NCI-H446 (cell line): ENCODE data around the gene COMMD7.

Source experiments
- DNase-seq, 2 experiments: peaks; one replicate each; lab custom pipeline; 2025; lab: John Stamatoyannopoulos, UW

The COMMD7 gene

DNA sequence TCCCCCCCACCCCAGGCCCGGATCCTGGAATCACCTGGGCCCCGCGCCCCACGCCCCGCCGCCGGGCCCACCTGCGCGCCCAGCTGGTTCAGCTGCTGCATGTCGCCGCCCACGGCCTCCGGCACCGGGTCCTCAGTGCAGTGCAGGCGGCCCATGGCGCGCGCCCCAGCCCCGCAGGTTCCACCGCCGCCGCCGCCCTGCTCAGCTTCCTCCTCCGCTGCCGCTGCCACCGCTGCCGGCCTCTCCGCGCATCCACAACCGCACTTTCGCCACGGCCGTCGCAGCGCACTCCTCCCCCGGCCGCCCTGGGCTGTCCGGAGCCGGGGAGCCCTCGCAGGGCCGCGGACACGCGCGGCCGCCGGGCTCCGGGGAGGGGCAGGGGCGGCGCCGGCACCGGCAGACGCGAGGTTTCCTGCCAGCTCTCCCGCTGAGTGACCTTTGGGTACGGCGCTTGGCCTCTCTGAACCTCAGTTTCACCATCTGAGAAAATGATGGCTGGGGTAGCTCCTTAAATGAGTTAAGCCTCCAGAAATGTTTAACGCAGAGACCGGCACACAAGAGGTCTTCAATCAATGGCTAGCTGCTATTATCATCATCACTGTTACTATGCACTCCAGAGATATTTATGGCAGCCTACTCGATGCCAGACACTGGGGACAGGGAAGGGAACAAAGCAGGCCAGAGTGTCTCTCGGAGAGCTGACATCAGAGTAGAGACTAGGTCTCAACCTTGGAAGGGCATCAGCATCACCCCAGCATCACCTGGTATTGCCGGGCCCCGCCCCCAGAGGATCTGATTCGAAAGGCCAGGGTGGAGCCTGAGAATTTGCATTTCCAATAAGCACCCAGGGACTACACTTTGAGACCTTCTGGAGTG is at the start of gene COMMD7:
Gene COMMD7 (minus strand): TSS at position 231 of the 876 bp plus-strand sequence. CDS start 76 bp downstream, at position 155.
- peak in 1 of 2 experiments; percentile 24 for DNase-seq

DNA sequence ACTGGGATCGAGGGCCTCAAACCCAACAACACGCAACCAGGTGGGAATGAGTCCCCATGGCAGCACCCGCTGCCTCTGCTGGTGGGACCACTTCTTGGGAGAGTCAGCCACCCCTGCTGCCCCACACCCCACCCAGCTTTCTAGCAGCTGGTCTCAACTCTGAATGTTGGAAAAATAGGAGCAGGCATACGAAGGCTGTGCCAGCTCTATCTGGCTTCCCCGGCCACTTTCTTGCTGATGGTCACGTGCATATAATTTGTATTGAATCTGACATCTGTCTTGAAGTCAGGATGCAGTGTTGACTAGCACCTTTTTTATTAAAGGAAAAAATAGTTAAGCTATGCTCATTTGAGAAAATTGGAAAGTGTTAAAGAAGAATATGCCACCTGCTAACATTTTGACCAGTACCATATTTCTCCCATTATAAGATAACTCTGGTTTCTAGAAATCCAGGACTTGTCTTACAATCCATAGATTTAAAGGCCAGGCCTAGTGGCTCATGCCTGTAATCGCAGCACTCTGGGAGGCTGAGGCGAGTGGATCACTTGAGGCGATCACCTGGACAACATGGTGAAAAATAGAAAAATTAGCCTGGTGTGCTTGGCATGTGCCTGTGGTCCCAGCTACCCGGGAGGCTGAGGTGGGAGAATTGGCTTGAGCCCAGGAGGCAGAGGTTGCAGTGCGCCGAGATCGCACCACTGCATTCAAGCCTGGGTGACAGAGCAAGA is 49.6 kb upstream of the COMMD7 start:
- DNase-seq, result peak in 1 of 2 experiments; percentile 31

DNA sequence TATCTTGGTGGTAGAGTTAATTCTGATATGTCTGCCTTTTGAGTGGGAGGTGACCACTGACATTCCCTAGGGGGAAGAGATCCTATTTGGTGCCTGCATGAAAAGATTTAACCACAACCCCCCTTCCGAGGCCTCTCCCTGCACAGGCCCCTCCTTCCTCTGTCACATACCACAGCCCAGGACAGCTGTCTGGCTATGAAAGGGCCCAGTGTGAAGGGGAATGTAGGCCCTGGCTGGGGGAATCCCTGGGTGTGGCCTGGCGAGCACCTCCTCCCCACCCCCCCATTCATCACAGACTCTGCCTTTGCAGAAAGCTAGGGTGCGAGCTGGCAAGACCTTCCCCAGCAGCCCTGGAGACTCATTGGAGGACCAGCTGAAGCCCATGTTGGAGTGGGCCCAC is 49.0 kb upstream of the COMMD7 start:
- DNase-seq, result no peak

DNA sequence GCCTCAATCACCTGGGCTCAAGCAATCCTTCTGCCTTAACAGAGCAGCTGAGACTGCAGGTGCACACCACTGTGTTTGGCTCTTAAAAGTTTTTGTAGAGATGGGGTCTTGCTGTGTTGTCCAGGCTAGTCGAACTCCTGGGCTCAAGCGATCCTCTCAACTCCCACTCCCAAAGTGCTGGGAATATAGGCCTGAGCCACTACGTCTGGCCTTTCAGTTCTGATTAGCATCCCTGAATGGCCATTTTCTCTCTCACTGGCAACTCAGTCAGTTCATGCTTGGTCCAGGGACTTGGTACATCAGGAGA is 47.4 kb upstream of the COMMD7 start:
- DNase-seq, result no peak

DNA sequence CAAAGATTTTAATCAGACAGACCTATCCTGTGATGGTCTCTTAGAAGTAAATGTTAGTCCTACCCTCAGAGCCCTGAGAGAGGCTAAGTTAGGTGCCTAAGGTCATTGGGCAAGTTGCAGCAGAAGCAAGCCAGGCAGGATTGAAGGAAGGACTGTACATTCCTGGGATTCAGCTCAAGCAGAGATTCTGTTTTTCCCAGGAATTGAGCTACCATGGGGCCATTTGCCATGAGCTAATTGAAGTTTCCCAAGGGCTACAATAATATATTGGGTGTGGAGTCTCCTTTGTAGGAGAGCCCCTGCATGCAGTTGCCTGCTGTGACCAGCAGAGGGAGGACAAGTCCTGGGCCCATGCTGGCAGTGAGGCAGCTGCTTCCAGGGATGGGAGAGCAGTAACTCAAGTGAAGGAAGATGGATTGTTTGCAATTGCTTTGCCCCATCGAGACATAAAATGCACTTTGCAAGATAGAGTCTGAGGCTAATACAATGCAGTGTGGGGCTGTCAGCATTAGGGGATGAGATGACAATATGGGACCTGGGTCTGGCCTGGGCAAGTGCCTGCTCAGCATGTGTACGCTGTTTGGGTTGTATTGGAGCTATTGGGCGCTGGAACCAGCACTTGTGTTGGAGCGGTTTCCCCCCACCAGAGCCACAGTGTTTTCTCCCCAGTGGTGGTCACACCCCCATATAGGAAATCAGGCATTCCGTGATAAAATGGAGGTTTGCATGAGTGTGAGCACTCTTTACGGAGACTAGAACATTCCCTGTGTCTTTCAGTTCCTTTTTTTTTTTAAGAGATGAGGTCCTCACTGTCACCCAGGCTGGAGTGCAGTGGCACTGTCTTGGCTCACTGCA is 46.9 kb upstream of the COMMD7 start:
- DNase-seq, result peak; percentile 23 to 82

DNA sequence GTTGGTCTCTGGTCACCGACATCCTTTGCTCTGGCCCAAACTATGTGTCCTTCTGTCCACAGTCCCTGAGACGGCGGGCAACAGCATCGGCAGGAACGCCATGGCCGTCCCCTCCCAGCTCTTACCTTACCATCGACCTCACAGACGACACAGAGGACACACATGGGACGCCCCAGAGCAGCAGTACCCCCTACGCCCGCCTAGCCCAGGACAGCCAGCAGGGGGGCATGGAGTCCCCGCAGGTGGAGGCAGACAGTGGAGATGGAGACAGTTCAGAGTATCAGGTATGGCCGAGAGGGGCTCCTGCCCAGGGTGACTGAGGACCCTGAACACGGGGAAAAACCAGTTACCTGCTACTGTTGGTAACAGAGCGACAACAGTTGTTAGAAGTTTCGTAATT is 43.9 kb upstream of the COMMD7 start:
- DNase-seq, result no peak

DNA sequence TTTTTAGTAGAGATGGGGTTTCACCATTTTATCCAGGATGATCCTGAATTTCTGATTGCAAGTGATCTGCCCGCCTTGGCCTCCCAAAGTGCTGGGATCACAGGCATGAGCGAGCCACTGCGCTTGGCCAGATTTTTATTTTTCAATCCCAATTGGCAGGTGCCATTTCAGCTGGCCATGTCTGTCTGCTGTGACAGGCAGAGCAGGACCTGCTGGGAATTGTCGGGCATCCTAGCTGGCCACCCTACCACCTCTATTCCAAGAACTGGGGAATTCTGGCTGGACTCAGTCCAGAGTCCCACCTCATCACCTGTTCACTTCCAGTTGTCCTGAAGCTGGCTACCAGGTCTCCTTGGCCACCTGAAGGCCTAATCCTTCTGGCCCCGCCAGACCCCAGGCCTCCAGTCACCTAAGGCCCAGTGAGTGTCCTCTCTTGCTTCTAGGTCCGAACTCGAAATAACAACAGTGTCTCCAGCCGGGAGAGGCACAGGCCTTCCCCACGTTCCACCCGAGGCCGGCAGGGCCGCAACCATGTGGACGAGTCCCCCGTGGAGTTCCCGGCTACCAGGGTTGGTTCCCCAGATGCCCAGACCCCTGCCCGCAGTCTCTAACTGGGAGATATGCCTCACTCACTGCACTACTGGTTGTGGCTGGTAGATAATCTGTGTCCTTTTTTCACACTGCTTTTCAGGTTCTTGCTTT is 42.9 kb upstream of the COMMD7 start:
- DNase-seq, result no peak

DNA sequence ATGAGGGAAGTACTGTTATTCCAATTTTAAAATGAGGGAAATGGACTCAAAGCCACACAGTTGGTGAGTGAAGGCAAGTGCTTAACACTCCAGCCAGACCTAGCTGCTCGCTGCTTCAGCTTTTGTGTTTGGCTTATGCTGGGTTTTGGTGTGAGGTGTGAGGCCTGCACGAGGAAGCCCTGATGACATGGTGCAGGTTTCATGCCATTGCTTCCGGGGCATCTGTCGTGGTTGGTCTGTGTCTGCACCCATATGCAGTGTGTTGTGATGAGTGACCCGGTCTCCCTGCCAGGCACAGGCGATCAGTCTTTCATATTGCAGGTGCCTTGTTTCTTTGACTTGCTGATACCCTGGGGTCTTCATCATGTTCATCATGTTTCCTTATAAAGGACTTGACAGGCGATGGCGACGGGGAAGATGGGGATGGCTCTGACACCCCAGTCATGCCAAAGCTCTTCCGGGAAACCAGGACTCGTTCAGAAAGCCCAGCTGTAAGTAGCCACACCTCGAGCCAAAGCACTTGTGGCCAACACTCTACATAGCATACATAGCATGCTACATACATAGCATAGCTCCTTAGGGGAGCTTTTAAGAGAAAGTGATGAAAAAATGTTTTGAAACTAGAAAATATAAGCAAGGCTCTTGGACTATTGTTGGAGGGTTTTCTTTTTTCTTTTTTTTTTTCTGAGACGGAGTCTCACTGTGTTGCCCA is 41.3 kb upstream of the COMMD7 start:
- no peak for DNase-seq

DNA sequence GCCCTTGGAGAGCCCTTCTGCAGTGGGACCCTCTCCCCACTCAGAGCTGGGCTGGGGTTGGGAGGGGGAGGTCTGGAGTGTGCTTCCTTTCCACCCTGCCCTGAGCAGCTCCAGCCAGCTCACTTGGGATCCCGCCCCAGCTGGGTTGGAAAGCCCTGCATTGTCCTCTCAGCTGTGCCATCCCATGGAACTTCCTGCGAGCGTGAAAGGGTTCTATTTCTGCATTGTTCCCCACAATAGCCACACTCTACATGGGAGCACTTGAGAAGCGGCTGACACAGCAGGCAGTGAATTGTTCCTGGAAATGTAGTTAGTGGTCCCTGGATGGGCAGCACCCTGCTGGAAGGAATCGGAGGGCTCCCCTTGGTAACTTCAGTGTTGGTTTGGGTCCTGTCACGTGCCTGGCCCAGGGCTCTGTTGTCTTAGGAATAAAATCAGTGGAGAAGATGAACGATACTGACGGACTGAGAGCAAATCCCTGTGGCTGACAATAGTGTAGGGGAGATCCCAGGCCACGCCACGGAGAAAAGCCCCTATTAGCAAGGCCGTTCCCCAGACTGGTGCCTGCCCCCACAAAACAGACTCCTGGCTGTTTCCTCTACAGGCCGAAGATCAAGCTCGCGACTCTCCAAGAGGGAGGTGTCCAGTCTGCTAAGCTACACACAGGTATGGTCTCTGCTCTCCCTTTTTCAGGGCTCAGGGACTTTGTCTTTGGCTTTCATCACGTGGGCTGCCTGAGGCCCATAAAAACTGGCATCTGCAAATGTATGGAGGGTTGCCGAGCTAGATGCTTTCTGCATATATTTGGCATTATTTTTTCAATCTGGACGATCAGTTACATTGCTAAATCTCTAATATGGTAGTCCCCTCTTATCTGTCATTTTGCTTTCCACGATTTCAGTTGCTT is 37.7 kb upstream of the COMMD7 start:
- no peak for DNase-seq

DNA sequence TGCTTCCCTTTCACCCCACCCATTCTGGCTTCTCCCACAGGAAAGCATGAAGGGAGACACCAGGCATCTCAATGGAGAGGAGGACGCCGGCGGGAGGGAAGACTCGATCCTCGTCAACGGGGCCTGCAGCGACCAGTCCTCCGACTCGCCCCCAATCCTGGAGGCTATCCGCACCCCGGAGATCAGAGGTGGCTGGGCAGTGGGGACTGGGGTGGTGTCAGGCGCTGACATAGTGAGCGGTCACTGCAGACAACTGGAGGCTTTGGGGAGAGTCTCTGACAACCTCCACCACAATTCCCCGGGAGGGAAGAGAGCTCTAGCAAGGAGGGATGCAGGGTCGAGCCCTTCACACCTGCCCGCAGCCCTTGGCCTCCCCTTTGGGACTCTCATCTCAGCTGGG is 37.0 kb upstream of the COMMD7 start:
- no peak for DNase-seq

DNA sequence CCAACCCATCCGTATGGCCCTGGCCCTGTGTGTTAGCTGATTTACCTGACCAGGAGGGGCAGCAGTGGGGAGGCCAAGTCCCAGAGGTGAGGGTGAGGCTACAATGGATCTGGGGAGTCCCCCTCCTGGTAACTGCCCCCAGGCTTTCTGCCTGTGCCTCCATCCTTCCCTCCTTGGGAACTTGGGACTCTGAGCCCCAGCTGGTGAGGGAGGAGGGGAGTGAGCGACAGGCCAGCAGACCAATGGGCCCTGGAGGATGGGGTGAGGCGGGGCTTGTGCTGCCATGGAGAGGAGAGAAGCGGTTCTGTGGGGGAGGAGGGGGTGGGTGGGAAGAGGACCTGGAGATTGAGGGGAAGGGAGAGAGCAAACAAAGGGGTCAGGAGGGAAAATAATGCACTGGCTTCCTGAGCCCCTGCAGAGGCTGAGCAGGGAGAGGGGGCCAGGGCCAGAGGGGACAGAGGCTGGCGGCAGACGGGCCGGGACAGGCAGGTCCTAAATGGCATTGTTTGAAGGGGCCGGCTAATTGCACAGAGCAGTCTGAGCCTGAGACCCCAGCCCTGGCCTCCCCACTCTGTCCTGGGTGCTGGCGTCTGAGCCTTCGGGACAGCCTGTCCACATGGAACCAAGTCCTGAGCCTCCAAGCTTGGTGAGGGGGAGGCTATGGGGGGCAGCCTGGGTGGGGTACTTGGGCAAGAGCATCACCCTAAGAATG is 36.4 kb upstream of the COMMD7 start:
- peak in 1 of 2 experiments; percentile 38 for DNase-seq

DNA sequence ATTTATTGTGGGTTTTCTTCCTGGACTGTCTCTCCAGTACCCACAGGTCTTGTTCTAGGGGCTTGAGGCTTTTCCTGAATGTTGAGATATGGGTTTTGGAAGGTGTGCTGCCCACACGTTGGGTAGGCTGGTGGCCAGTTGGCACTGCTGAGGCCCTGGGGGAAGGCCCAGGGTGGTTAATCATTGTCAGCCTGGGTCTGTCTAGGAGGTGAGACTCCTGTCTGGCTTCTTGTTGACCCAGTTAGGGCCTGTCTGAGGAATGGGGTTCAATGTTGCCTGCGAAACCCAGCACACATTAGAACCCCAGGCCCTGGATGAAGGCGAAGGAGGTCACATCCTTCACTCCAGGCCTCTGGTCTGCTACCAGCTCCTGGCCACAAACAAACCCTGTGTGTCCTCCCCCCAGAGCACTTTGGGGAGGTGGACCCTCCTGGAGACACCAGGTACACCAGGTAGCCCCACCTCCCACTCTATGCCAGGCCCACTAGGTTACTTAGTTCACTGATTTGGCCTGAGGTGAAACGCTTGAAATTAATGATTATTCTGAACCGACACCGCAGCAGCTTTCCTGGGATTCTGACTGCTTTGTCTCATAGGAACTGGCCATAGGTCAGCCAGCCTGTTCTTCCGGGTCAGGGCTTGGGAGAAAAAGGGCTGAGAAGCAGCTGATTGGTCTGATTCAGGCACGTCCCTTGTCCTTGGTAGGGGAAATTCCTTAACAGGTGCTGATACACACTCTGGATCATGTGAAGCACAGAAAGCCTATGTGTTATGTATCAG is 34.1 kb upstream of the COMMD7 start:
- no peak for DNase-seq

DNA sequence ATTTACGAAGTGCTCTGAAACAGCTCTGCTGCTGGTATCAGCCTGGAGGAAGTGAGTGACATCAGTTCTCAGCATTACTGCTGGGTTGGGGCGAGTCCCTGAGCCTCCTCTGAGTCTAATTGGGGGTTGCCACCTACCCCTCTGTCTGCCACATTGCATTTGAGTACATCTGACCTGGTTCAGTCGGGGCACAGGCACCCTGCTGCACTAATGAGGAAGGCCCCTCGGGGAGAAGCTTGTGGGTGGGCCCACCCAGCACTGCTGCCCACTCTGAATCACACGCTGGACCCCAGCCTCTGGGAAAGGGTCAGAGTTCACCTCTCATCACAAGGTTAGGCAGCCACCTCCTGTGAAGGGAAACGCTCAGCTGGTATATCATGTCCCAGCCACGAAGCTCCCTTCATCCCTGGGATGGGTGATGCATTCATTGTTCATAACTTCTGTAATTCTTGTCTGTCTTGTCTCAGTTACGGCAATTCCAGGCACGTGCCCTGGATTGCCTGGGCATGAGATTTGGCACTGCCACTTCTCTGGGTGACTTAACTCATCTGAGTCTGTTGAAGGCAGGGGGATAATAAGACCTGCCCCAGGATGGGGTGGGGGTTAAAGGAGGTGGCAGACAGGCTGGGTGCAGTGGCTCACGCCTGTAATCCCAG is 32.2 kb upstream of the COMMD7 start:
- DNase-seq, result no peak

DNA sequence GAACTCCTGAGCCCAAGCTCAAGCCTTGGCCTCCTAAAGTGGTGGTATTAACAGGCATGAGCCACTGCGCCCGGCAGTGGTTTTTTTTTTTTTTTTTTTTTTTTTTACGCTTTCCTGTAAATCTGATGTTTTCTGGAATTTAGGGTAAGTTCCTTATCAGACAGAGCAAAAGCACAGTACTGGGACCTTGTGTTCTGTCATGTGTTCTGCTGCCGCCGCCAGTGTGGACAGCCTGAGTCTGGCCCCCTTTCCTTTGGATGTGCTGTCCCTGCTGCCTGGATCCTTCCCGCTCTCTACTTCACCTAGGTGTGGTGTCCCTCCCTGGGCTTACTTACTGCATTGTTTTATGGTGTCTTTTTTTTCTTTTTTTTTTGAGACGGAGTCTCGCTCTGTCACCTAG is 30.6 kb upstream of the COMMD7 start:
- no peak for DNase-seq

DNA sequence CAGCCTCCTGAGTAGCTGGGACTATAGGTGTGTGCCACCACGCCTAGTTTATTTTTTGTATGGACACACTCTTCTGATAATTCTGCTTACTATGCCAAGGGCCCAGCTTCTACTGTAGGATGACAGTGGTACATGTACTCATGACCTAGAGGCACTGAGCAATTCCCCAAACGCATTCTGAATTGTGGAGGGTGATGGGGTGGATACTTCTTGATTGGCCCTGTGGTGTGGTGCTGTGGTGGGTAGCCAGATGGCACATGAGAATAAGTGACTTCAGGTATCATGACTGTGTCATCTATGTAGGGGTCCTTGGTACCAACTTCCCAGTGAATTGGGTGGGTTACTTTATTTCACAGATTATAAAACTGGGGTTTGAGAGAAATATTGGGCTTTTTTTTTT is 30.0 kb upstream of the COMMD7 start:
- DNase-seq, result no peak

DNA sequence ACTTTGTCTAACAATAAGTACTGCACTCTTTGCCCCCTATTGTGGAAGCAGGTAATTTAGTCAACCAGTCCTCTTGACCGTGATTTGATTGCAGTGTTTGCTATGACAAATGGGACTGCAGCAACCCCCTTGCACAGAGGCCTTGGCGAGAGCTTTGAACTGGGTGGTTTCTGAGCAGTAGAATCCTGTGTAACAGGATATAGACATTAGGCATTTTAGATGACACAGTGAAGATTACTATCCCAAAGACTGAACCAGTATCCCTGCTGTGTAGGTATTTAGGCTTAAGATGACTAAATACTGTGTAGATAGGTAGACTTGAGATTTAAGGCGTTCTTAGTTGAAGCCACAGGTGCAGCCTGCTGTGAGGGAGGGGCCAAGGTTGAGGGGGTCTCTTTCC is 28.8 kb upstream of the COMMD7 start:
- DNase-seq, result no peak

DNA sequence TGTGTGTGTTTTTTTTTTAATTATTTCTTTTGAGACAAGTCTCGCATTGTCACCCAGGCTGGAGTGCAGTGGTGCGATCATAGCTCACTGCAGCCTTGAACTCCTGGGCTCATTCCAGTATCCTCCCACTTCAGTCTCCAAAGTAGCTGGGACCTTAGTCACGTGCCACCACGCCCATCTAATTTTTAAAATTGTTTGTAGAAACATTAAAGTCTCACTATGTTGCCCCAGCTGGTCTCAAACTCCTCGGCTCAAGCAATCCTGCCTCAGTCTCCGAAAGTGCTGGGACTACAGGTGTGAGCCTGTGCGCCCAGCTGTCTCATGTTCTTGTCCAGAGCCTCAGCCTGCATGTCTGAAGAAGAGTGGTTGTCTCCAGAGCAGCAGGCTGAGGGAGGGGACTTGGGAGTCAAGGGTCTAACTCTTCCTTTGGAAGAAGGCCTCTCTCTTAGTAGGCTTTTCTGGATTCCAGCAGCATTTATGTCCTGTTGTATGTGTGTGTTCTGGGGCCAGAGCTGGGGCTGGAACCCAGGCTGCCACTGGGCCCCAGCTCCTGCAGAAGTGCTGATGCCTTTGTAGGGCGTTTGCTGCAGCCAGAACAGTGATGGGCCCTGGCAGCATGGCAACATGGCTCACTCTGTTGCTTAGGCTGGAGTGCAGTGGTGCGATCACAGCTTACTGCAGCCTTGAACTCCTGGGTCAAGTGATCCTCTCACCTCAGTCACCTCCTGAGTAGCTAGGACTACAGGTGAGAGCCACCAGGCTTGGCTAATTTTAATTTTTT is 24.3 kb upstream of the COMMD7 start:
- no peak for DNase-seq
